Muscle of leg (tissue), 11 donors: ENCODE results near the gene NDST1. TPM values are rescaled to one million over a fixed set of nuclear protein-coding genes. Genes with fewer than 3 reads are reported as not detected.

Source experiments
- DNase-seq: peaks from one replicate; pipeline ENCODE4 v3.0.0; 2013
- H3K27ac ChIP-seq: one replicate; pipeline ENCODE4 v1.5.1; 2013; ENCODE audit warnings: mild to moderate bottlenecking, low read length, control low read depth
- H3K27me3 ChIP-seq: one replicate; pipeline ENCODE4 v1.6.1; 2013; ENCODE audit warnings: low read length; ENCODE audit not compliant: control insufficient read depth, insufficient read depth
- H3K36me3 ChIP-seq: one replicate; pipeline ENCODE4 v1.6.1; 2013; ENCODE audit warnings: low read length; ENCODE audit not compliant: control insufficient read depth, insufficient read depth
- H3K4me1 ChIP-seq: one replicate; pipeline ENCODE4 v1.6.1; 2013; ENCODE audit warnings: low read length; ENCODE audit not compliant: control insufficient read depth, insufficient read depth
- H3K4me3 ChIP-seq: one replicate; pipeline ENCODE4 v1.5.1; 2013; ENCODE audit warnings: low read length, control low read depth
- H3K9me3 ChIP-seq: replicated peaks from 2 replicates; pipeline ENCODE4 v1.6.1; 2013; ENCODE audit warnings: low read depth, low read length; ENCODE audit not compliant: control insufficient read depth
- WGBS: methylation state at CpG from one replicate; pipeline ENCODE4 v1.1.5; 2013; ENCODE audit warnings: missing lambda C conversion rate; ENCODE audit not compliant: insufficient coverage; 5-methylcytosine and 5-hydroxymethylcytosine counted together
- polyA plus RNA-seq, 8 donors: library from polyadenylated mRNA; unstranded; fragments of 120-200 nt; gene quantifications; one replicate each; pipeline versions ENCODE4 v1.2.1 to v1.2.3, GENCODE V29; 2013; ENCODE audit warnings: inconsistent platforms in 1 of 8, low replicate concordance in 1 of 8; ENCODE audit not compliant: insufficient read length in 8 of 8, insufficient read depth in 1 of 8
- total RNA-seq: library from RNA; stranded (reverse); fragments of 120-200 nt; gene quantifications from one replicate; pipeline ENCODE4 v1.2.4, GENCODE V29; 2013

Gene NDST1
- total and polyA plus RNA-seq, 9 donors, result 24.4 to 71.2 (median 53.1) TPM

GRCh38 chr5:150489360-150490295 is 18.3 kb upstream of the NDST1 start:
- peaks cover 58% of the 10 kb centered on the region for H3K4me1 ChIP-seq
- peaks cover 24% of the 10 kb centered on the region for H3K36me3 ChIP-seq
- DNase-seq, result peak; percentile 39
- H3K9me3 ChIP-seq, result no peaks in the 10 kb centered on the region
- H3K4me3 ChIP-seq, result no peak overlapping the region
- WGBS, result 56% methylated on average over 6 of the region's 9 CpGs
- H3K27me3 ChIP-seq, result no peaks in the 10 kb centered on the region
- peak overlapping the region; percentile 93 for H3K27ac ChIP-seq

DNA sequence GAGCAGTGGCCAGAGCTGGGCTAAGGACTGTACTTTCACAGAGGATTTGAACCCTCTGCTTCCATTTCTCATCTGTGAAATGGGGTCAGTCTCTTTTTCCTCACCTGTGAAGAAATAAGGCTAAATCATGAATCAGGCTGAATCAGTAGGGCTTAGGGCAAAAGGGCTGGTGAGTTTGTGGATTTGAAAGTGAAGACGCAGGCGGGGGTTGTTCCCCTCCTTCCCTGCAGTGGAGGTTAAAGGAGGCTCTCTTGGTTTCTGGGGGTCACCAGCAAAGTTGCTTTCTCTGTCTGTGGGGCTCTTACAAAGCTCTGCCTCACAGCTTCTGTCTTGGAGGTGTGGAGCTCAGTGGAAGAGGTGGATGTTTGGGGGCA is 17.6 kb upstream of the NDST1 start:
- peaks cover 24% of the 10 kb centered on the region for H3K36me3 ChIP-seq
- no peak overlapping the region for H3K4me3 ChIP-seq
- H3K27ac ChIP-seq, result no peak overlapping the region
- no CpG with 5 or more reads among the region's 2 CpGs for WGBS
- no peaks in the 10 kb centered on the region for H3K27me3 ChIP-seq
- H3K4me1 ChIP-seq, result peaks cover 54% of the 10 kb centered on the region
- no peaks in the 10 kb centered on the region for H3K9me3 ChIP-seq
- DNase-seq, result no peak

- no peak for DNase-seq
- Histone ChIP-seq H3K36me3 (peaks cover 24% of the 10 kb centered on the region), H3K4me1 (peaks cover 51% of the 10 kb centered on the region), H3K4me3 (no peak overlapping the region), H3K27ac (no peak overlapping the region), H3K9me3 (no peaks in the 10 kb centered on the region), H3K27me3 (no peaks in the 10 kb centered on the region)
- WGBS, result no CpG with 5 or more reads among the region's 1 CpG
Observed at GRCh38 chr5:150490754-150491153, 17.2 kb upstream of the NDST1 start.

- Histone ChIP-seq H3K4me1 (peaks cover 54% of the 10 kb centered on the region), H3K9me3 (no peaks in the 10 kb centered on the region), H3K27ac (no peak overlapping the region), H3K36me3 (peaks cover 24% of the 10 kb centered on the region), H3K4me3 (no peak overlapping the region), H3K27me3 (no peaks in the 10 kb centered on the region)
- WGBS, result 63% methylated on average over 2 of the region's 4 CpGs
- no peak for DNase-seq
Observed at GRCh38 chr5:150491876-150492275, 16.1 kb upstream of the NDST1 start.

- no peak overlapping the region for H3K27ac ChIP-seq
- H3K27me3 ChIP-seq, result no peaks in the 10 kb centered on the region
- H3K36me3 ChIP-seq, result peaks cover 26% of the 10 kb centered on the region
- DNase-seq, result no peak
- no peak overlapping the region for H3K4me3 ChIP-seq
- peaks cover 55% of the 10 kb centered on the region for H3K4me1 ChIP-seq
- no peaks in the 10 kb centered on the region for H3K9me3 ChIP-seq
- 60% methylated on average over 1 of the region's 6 CpGs for WGBS
Observed at GRCh38 chr5:150492621-150493020, 15.3 kb upstream of the NDST1 start.

- WGBS, result 100% methylated on average over 1 of the region's 3 CpGs
- no peaks in the 10 kb centered on the region for H3K9me3 ChIP-seq
- no peak overlapping the region for H3K27ac ChIP-seq
Observed at GRCh38 chr5:150496098-150496497, 11.8 kb upstream of the NDST1 start.

DNA sequence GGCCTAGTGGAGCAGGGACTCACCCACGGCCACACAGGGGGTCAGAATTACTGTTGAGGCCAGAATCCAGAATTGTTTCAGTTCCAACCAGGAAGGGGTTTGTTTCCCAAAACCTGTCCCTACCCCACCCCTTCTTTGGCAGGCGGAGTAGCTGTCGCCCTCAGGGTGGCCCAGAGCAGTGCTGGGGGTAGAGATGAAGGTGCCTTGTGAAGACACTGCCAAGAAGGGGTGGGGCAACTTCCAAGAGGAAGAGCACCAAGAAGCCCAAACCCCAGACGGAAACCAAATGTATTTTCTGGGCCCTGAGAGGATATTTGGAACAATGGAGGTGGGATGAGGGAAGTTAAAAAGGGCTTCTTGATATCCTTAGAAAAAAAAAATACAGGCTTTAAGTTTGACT is 11.4 kb upstream of the NDST1 start:
- Histone ChIP-seq H3K27me3 (no peaks in the 10 kb centered on the region), H3K4me3 (no peak overlapping the region), H3K27ac (no peak overlapping the region), H3K36me3 (peaks cover 34% of the 10 kb centered on the region), H3K9me3 (no peaks in the 10 kb centered on the region), H3K4me1 (peaks cover 56% of the 10 kb centered on the region)
- no CpG with 5 or more reads among the region's 4 CpGs for WGBS
- DNase-seq, result no peak

More at GRCh38 chr5:150496098-150496497, 11.8 kb upstream of the NDST1 start:
- H3K27me3 ChIP-seq, result no peaks in the 10 kb centered on the region
- no peak overlapping the region for H3K4me3 ChIP-seq
- DNase-seq, result no peak
- H3K4me1 ChIP-seq, result peaks cover 54% of the 10 kb centered on the region
- peaks cover 30% of the 10 kb centered on the region for H3K36me3 ChIP-seq

- no peaks in the 10 kb centered on the region for H3K27me3 ChIP-seq
- WGBS, result 58% methylated on average over 8 of the region's 14 CpGs
- peaks cover 32% of the 10 kb centered on the region for H3K36me3 ChIP-seq
- peak overlapping the region; percentile 31 for H3K27ac ChIP-seq
- H3K4me1 ChIP-seq, result peaks cover 56% of the 10 kb centered on the region
- peak; percentile 43 for DNase-seq
- no peak overlapping the region for H3K4me3 ChIP-seq
- no peaks in the 10 kb centered on the region for H3K9me3 ChIP-seq
Observed at GRCh38 chr5:150497274-150497988, 10.5 kb upstream of the NDST1 start.

- Histone ChIP-seq H3K4me3 (no peak overlapping the region), H3K27ac (peak overlapping the region; percentile 31)
- DNase-seq, result no peak
Observed at GRCh38 chr5:150497989-150498317, 10.0 kb upstream of the NDST1 start.

GRCh38 chr5:150498501-150498900 is 9.4 kb upstream of the NDST1 start:
- no peak for DNase-seq
- Histone ChIP-seq H3K4me1 (peaks cover 59% of the 10 kb centered on the region), H3K36me3 (peaks cover 29% of the 10 kb centered on the region), H3K27ac (no peak overlapping the region), H3K4me3 (no peak overlapping the region), H3K27me3 (no peaks in the 10 kb centered on the region), H3K9me3 (no peaks in the 10 kb centered on the region)
- WGBS, result 34% methylated on average over 5 of the region's 6 CpGs

More at GRCh38 chr5:150497989-150498317, 10.0 kb upstream of the NDST1 start:
- Histone ChIP-seq H3K27me3 (no peaks in the 10 kb centered on the region), H3K4me1 (peaks cover 56% of the 10 kb centered on the region), H3K36me3 (peaks cover 31% of the 10 kb centered on the region), H3K9me3 (no peaks in the 10 kb centered on the region)
- WGBS, result 93% methylated on average over 3 of the region's 5 CpGs
